RWPE1 (cell line): ENCODE measurements around the gene RASAL2.

Source experiments
- CTCF ChIA-PET: fragments of 350-600 bp; sonication (Branson Sonifier 250); formaldehyde crosslinking; extraction: SDS; loops from one replicate; lab custom pipeline; 2021; lab: Yijun Ruan, JAX
- POLR2A ChIA-PET: fragments of 400-600 bp; formaldehyde crosslinking; extraction: SDS; loops from one replicate; lab custom pipeline; 2020; ENCODE audit warnings: antibody characterized with exemption; ENCODE audit not compliant: low non-redundant PET; lab: Yijun Ruan, JAX
- DNase-seq: peaks from one replicate; pipeline ENCODE4 v3.0.0; 2012; ENCODE audit warnings: low spot score
- H3K27ac ChIP-seq: fragments of 450-650 bp; 2 replicates; pipeline ENCODE4 v1.5.1; 2017
- TF ChIP-seq, protein P1 (sequence below): fragments of 450-650 bp; conservative IDR thresholded peaks from 2 replicates; pipeline ENCODE4 v1.5.1; 2017; ENCODE audit warnings: low read depth, mild to moderate bottlenecking

Gene RASAL2

DNA sequence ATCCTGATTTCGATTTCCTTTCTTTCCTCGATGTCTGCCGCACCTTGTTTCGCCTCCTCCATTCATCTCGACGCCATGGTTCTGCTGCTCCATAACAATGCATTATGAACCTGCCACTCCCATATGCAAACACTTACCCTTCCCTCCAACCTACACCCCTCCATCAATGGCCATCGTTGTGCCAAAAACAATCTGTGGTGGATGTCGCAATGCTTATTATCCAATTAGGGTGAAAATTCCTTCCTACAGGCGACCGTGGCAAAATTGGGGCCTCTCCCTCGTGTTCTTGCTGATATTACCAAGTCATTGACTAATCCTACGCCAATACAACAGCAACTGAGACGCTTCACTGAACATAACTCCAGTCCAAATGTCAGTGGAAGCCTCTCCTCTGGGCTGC is 362.6 kb downstream of the RASAL2 start:
- DNase-seq: no peak
- no peak overlapping the region for H3K27ac ChIP-seq
- CTCF ChIA-PET: no interaction called here
- TF ChIP-seq, protein P1, sequence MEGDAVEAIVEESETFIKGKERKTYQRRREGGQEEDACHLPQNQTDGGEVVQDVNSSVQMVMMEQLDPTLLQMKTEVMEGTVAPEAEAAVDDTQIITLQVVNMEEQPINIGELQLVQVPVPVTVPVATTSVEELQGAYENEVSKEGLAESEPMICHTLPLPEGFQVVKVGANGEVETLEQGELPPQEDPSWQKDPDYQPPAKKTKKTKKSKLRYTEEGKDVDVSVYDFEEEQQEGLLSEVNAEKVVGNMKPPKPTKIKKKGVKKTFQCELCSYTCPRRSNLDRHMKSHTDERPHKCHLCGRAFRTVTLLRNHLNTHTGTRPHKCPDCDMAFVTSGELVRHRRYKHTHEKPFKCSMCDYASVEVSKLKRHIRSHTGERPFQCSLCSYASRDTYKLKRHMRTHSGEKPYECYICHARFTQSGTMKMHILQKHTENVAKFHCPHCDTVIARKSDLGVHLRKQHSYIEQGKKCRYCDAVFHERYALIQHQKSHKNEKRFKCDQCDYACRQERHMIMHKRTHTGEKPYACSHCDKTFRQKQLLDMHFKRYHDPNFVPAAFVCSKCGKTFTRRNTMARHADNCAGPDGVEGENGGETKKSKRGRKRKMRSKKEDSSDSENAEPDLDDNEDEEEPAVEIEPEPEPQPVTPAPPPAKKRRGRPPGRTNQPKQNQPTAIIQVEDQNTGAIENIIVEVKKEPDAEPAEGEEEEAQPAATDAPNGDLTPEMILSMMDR: no peak
- POLR2A ChIA-PET: no interaction called here

DNA sequence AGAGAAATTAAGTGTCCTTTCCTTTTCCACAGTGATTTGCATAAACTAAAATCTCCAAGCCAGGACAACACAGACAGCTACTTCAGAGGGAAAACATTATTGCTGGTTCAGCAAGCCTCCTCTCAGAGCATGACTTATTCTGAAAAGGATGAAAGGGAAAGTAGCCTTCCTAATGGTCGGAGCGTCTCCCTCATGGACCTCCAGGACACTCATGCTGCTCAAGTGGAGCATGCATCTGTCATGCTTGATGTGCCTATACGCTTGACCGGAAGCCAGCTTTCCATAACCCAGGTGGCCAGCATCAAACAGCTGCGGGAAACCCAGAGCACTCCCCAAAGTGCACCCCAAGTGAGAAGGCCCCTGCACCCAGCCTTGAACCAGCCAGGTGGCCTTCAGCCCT is 363.7 kb downstream of the RASAL2 start:
- POLR2A ChIA-PET: no interaction called here
- TF ChIP-seq, protein P1: no peak
- CTCF ChIA-PET: no interaction called here

DNA sequence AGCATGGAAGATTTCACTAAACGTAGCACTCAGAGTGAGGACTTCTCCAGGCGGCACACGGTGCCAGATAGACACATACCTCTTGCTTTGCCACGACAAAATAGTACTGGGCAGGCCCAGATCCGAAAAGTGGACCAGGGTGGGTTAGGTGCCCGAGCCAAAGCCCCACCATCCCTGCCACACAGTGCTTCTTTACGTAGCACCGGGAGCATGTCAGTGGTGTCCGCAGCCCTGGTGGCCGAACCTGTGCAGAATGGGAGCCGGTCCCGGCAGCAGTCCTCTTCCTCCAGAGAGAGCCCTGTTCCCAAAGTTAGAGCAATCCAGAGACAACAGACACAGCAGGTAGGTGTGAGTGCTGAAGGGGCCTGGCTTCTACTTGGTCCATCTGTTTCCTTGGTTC is 364.3 kb downstream of the RASAL2 start:
- ChIA-PET POLR2A (no interaction called here), CTCF (interaction anchor here (0.7 kb wide), 1 partner anchor 15 kb away, joined by 5 read pairs; no protein-coding TSS in a partner anchor)
- no peak for DNase-seq
- TF ChIP-seq, protein P1: no peak
- no peak overlapping the region for H3K27ac ChIP-seq

More for the DNA sequence above, 363.7 kb downstream of the RASAL2 start:
- H3K27ac ChIP-seq: no peak overlapping the region
- no peak for DNase-seq

DNA sequence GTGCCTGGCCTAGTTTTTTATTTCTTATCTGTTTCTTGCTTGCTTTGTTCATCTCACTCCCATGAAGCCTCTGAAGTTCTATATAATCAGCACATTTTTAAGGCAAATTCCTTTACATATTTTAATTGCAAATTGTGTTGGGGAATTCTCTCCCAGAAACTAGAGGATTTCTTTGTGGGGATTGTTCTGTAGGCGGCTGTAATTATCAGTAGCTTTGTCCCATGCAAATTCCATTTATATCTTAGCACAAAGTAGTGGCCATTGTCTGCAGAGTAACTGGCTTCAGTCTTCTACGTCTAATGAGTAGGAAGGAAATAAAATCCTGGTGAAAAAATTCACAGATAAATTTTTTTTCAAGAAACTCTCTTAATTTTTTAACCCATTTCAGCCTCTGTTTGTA is 367.2 kb downstream of the RASAL2 start:
- DNase-seq: no peak
- ChIA-PET CTCF (interaction anchor here (0.6 kb wide), 1 partner anchor 893 kb away, joined by 3 read pairs; no protein-coding TSS in a partner anchor), POLR2A (no interaction called here)
- TF ChIP-seq, protein P1: no peak
- no peak overlapping the region for H3K27ac ChIP-seq

DNA sequence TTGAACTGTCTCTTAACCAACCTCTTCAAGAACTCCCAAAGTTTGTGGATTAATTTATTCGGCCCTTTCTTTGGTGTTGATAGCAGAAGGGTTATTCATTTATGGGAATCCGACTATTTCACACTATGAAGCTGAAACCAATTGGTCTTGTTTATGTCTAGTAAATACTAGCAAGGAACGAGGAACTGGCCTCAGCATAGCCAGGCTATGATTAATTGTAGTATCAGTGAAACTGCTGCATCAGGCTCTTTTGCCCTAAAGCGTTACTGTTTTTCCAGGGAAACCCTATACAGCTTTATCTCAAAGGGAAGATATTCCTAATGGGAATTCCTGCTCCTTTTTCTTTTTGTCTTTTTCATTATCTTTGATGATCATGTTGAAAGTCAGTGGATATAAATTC is 367.8 kb downstream of the RASAL2 start:
- ChIA-PET POLR2A (no interaction called here), CTCF (interaction anchor here (0.6 kb wide), 1 partner anchor 894 kb away, joined by 3 read pairs; no protein-coding TSS in a partner anchor)
- no peak overlapping the region for H3K27ac ChIP-seq
- no peak for DNase-seq
- TF ChIP-seq, protein P1: no peak

DNA sequence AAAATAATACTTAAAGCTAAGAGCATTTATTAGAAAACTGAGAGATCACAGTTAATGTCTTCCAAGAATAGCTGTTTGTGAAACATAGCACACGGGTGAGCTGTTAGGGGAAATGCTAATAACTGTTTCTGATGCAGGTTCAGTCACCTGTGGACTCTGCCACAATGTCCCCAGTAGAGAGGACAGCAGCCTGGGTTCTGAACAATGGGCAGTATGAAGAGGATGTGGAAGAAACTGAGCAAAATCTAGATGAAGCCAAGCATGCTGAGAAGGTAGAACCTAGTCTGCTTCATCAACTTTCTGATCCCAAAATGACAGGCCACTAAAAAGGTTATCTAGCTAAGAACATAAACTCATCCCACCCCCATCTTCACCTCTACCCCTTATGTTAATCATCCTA is 370.2 kb downstream of the RASAL2 start:
- TF ChIP-seq, protein P1: no peak
- CTCF ChIA-PET: interaction anchor here (0.5 kb wide), 1 partner anchor 20 kb away, joined by 3 read pairs; no protein-coding TSS in a partner anchor
- no peak overlapping the region for H3K27ac ChIP-seq
- POLR2A ChIA-PET: no interaction called here
- DNase-seq: no peak

DNA sequence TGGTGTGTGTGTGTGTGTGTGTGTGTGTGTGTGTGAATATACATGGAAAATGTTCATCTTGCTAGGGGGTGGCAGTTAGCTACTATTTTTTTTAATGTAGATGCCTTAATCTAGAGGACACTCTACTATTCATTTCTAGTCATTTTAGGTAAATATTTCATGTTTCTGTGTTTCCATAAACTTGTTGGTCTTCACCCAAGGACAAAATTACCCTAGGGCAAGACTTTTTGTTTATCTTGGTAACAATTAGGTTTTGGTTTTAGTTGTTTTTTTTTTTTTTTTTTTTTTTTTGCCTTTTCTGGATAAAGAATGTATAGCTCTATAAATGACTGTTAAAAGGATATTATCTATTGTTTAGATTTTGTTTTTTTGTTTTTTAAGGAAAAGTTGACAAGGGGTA is 370.7 kb downstream of the RASAL2 start:
- no peak for DNase-seq
- no peak overlapping the region for H3K27ac ChIP-seq
- ChIA-PET POLR2A (no interaction called here), CTCF (interaction anchor here (0.5 to 0.7 kb wide), 3 partner anchors 21 to 67 kb away, joined by 3 read pairs; no protein-coding TSS in a partner anchor)
- TF ChIP-seq, protein P1: no peak
